Uterus (tissue), 2 donors: ENCODE measurements around the gene STAC2.

Experiments
- CTCF ChIP-seq, 4 experiments: fragments of 200-600 bp in 2 of 4; fragments of 450-650 bp in 2 of 4; sonication (generic) in 2 of 4; IDR thresholded peaks; one replicate each; pipeline ENCODE4 v1.5.1; 2016 to 2019; ENCODE audit warnings: antibody characterized with exemption in 4 of 4, mild to moderate bottlenecking in 2 of 4, moderate library complexity in 1 of 4
- POLR2A ChIP-seq, 2 donors: fragments of 450-650 bp; IDR thresholded peaks; one replicate each; pipeline ENCODE4 v1.6.1; 2016; ENCODE audit warnings: antibody characterized with exemption in 2 of 2, mild to moderate bottlenecking in 1 of 2, moderate library complexity in 1 of 2

DNA sequence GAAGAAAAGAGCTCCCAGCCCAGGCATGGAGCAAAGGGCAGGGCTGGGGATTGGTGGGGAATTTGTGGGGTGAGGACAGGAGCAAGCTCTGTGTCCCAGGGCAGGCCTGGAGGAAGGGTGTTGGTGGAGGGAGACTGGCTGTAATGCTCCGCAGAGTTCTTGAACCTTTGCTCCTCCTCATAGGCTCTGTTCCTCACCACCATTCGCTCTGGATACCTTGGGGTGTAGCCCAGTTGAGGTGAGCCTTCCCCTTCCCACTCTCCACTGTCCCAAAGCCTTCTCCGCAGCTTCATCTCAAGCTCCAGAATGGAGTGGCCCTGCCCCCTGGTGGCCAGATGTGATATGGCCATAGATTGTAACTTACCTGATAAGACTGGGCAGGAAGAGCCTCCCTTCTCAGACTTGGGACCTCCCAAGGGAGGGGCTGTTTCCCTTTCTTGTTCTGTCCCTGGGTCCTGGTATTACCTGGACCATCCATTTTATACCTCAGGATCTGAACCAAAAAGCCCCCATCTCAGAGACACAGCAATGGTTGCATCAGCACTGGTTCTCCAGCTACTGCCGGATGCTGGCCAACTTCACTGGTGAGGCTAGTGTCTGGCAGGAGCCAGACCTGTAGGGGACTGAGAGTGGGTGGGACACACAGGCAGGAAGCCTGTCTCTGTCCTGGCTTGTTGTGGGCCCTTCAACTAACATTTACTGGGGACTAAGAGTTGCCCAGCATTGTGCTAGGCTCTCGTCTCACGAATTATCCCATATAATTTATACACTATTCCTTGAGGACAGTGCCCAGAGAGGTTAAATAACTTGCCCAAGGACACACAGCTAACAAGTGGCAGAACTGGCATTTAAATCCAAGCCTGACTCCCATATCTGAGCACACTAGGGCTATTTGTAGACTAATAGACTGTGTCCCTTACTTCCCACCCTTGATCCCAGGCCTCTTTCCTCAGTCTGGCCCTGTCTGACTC is 19.1 kb upstream of the STAC2 start:
- peak; percentile 91 to 93 (median 92) for TF ChIP-seq CTCF (IDR thresholded peaks at IDR 0.05)
- TF ChIP-seq POLR2A (IDR thresholded peaks at IDR 0.05) = no peak
